Activated T-cell treated with anti-CD3 and anti-CD28 coated beads, Interleukin-2, amount 50 U/mL, for 4 hours (primary cell): ENCODE measurements around the gene CRYGD. TPM values are rescaled to one million over a fixed set of nuclear protein-coding genes. Genes with fewer than 3 reads are reported as not detected.
"Not testable (repeated sequence)": the region's sequence is repeated elsewhere in the genome, so short reads cannot be mapped to it uniquely, and the experiment has no call there.

ENCODE experiments used
- ATAC-seq, 2 donors: fragments of 200-7000 bp; cut with Tn5 transposase; one replicate each; pipeline ENCODE4 v1.10.0; 2021
- DNase-seq: peaks from one replicate; pipeline ENCODE4 v3.0.0-alpha.2; 2020
- H3K27me3 Mint-ChIP-seq: one replicate; pipeline ENCODE4 v1.8.0; 2021; ENCODE audit warnings: low read depth, mixed read lengths
- H3K36me3 Mint-ChIP-seq: one replicate; pipeline ENCODE4 v1.8.0; 2022; ENCODE audit warnings: mixed read lengths; ENCODE audit not compliant: insufficient read depth
- H3K4me1 Mint-ChIP-seq: one replicate; pipeline ENCODE4 v1.8.0; 2021; ENCODE audit warnings: low read depth, mixed read lengths
- H3K4me3 Mint-ChIP-seq: one replicate; pipeline ENCODE4 v1.8.0; 2021; ENCODE audit warnings: mild to moderate bottlenecking, moderate library complexity, mixed read lengths
- H3K9me3 Mint-ChIP-seq: one replicate; pipeline ENCODE4 v1.8.0; 2021; ENCODE audit warnings: mixed read lengths
- total RNA-seq, 3 donors: library from RNA; stranded (reverse); gene quantifications; one replicate each; pipeline ENCODE4 v1.2.1, GENCODE V29; 2021

Gene CRYGD
- not detected for total RNA-seq

DNA sequence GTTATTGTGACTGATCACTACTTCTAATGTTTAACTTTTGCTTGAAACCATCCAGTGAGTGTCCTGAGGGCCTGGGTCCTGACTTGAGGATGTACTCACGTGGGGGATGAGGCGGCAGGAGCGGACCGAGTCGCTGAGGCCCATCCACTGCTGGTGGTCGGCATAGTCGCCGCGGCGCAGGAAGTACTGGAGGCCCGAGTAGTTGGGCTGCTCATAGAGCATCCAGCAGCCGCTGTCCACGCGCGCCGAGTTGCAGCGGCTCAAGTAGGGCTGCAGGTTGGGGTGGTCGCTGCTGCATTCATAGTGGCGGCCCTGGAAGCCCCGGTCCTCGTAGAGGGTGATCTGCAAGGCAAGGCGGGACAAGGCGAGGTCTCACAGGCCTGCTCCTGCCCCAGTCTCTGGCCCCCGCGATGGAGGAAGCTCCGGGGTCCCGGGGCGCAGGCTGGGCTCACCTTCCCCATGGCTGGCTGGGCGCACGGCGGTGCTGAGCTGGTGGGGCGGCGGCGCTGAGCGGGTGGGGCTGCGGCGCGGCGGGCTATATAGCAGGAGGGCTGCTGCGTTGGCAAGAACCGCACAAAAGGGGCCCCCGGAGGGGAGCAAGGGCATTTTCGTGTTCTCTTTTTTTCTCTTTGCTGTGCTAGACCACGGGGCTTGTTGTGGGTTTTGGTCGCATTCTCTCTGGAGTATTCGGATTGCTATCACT, at the start of gene CRYGD:
CRYGD (minus strand) TSS at position 512 of the 703 bp plus-strand sequence; CDS start at position 461, 51 bp downstream.
- not testable (repeated sequence) for H3K4me1 Mint-ChIP-seq, DNase-seq, H3K4me3 Mint-ChIP-seq, H3K36me3 Mint-ChIP-seq, H3K9me3 Mint-ChIP-seq
- peaks cover 30% of the 10 kb centered on the region for H3K27me3 Mint-ChIP-seq
- ATAC-seq: peak; percentile 55 to 72

DNA sequence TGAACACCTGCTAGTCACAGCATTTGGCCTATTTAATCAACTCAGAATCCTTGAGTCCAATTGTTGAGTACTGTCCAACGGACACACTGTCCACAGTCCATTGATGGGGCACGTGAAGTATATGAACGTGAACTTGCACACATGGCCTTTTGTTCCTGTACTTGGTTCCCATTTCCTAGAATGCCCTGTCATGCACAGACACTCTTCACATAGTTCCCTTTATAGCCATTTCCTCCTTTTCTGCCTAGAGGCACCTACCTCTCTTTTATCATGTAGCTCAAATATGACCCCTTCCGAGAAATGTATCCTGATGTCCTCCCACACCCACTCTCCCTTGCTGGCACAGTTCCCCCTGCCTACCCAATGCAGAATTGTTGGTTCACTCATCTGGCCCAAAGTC, 47.8 kb upstream of the CRYGD start:
- Mint-ChIP-seq H3K4me1 (peaks cover 3% of the 10 kb centered on the region), H3K9me3 (no peaks in the 10 kb centered on the region), H3K4me3 (no peak overlapping the region), H3K27me3 (peaks cover 13% of the 10 kb centered on the region), H3K36me3 (no peaks in the 10 kb centered on the region)
- no peak for DNase-seq
- no peak for ATAC-seq

DNA sequence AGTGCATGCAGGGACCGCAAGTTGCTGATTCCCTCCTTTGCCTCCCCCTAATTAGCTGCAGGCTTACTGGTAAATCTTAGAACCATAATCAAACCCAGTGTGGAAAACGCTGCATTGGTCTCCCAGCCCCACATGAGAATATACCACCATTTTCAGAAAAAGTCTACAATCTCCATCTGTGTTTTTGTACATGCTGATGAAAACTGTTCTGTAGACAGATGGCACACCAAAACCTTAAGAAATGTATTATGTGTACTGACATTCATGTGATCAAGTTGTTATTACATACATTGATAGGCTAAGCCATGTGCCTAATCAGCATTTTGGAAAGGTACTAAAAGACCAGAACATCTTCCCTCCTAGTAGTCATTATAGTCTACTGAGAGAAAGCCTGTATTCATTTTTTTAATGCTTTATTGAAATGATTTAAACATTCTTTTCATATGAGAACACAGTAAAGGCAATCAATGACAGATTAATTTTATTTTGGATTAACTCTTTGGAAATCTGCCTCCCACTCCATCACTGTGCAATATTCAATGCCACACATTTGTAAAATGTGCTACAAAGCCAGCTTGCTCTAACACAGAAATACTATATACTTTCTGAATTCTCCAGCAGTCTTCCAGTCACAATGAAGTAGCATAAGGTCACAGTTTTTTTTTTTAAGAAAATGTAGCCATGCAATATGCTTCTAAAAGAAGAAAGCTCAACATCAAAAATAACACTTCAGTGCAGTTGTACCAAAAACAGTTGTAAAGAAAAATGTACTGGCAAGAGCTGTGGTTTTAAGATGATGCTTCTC, 40.8 kb upstream of the CRYGD start:
- H3K4me1 Mint-ChIP-seq: no peaks in the 10 kb centered on the region
- no peaks in the 10 kb centered on the region for H3K9me3 Mint-ChIP-seq
- no peak for ATAC-seq
- DNase-seq: no peak
- no peaks in the 10 kb centered on the region for H3K36me3 Mint-ChIP-seq
- H3K27me3 Mint-ChIP-seq: peaks cover 2% of the 10 kb centered on the region
- H3K4me3 Mint-ChIP-seq: no peak overlapping the region

DNA sequence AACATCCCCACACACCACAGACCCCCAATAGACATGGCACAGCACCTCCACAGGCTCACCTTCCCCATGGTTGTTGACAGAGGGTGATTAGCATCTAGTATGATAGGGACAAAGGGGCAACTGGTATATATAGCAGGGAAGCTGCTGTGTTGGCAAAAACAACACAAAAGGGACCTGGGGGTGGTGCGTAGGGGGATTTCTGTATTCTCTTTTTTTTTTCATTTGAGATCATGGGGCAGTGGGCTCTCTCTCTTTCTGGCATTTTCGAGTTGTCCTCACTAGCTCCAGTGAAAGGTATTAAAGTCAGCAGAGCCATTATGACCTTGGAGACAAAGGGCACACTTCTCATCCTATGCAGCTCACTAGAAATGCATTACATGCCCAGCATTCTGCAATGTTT, 39.2 kb upstream of the CRYGD start, which contains the start of gene CRYGA:
CRYGA (minus strand) TSS at position 101 of the 400 bp plus-strand sequence; CDS start at position 68, 33 bp downstream.
- Mint-ChIP-seq H3K27me3 (peaks cover 2% of the 10 kb centered on the region), H3K9me3 (no peaks in the 10 kb centered on the region), H3K4me3 (no peak within 1 kb of the TSS), H3K36me3 (no peaks in the 10 kb centered on the region), H3K4me1 (no peaks in the 10 kb centered on the region)
- DNase-seq (no peak), ATAC-seq (no peak)

DNA sequence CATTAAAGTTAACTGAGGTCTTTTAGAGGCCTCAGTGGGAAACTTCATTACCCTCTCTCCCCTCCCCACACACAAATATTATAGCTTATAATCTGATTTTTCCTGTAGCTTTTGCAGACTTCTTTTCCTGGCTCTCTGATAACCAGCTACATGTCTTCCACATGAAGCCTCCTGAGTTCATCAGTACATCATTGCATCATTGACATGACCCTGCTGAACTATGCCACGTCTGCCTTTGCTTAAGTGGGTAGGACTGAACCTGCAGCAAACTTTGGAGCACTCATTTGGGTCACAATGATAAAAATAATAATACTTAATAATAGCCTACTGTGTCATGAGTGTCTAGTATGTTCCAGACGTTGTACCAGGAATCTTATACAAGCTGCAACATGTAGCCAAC, 32.1 kb upstream of the CRYGD start:
- Mint-ChIP-seq H3K9me3 (peaks cover 7% of the 10 kb centered on the region), H3K36me3 (no peaks in the 10 kb centered on the region), H3K27me3 (no peaks in the 10 kb centered on the region), H3K4me3 (no peak overlapping the region), H3K4me1 (no peaks in the 10 kb centered on the region)
- ATAC-seq (no peak), DNase-seq (no peak)

DNA sequence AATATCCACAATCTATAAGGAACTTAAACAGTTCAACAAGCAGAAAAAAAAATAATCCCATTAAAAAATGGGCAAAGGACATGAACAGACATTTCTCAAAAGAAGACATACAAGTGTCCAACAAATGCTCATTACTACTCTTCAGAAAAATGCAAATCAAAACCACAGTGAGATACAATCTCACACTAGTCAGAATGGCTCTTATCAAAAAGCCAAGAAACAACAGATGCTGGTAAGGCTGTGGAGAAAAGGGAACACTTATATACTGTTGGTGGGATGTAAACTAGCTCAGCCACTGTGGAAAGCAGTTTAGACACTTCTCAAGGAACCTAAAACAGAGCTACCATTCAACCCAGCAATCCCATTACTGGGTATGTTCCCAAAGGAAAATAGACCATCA, 28.8 kb upstream of the CRYGD start:
- Mint-ChIP-seq H3K9me3 (peaks cover 14% of the 10 kb centered on the region), H3K4me1 (no peaks in the 10 kb centered on the region), H3K27me3 (no peaks in the 10 kb centered on the region), H3K36me3 (no peaks in the 10 kb centered on the region), H3K4me3 (no peak overlapping the region)
- no peak for DNase-seq
- no peak for ATAC-seq

DNA sequence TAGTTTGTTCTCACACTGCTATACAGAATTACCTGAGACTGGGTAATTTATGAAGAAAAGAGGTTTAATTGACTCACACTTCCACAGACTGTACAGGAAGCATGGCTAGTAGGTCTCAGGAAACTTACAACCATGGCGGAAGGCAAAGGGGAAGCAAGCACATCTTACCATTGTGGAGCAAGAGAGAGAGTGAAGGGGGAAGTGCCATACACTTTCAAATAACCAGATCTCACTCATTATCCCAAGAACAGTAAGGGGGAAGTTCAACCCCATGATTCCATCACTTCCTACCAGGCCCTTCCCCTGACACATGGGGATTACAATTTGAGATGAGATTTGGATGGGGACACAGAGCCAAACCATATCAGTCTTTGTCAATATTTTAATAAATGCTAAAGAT, 26.6 kb upstream of the CRYGD start:
- Mint-ChIP-seq H3K4me1 (no peaks in the 10 kb centered on the region), H3K36me3 (no peaks in the 10 kb centered on the region), H3K9me3 (peaks cover 14% of the 10 kb centered on the region), H3K4me3 (no peak overlapping the region), H3K27me3 (no peaks in the 10 kb centered on the region)
- DNase-seq: no peak
- ATAC-seq: no peak

DNA sequence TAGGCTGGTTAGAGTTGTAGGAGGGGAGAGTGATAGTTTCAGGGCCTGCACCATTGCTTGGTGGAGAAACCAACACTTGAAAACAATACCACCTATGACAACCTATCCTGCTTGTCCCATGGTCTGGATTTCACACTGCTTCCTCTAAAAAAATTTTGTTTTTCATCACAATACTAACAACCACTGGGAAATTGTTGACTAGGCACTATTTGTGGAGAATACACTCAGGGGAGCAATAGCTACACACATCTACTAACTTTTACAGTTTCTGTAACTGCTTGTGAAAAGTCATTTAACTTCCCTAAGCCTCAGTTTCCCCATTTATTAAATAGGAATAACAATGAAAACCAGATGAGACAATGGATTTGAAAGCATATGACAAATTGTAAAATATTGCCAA, 25.8 kb upstream of the CRYGD start:
- H3K4me1 Mint-ChIP-seq: no peaks in the 10 kb centered on the region
- H3K9me3 Mint-ChIP-seq: peaks cover 14% of the 10 kb centered on the region
- ATAC-seq (no peak), DNase-seq (no peak)
- H3K27me3 Mint-ChIP-seq: no peaks in the 10 kb centered on the region
- H3K36me3 Mint-ChIP-seq: no peaks in the 10 kb centered on the region
- H3K4me3 Mint-ChIP-seq: no peak overlapping the region

DNA sequence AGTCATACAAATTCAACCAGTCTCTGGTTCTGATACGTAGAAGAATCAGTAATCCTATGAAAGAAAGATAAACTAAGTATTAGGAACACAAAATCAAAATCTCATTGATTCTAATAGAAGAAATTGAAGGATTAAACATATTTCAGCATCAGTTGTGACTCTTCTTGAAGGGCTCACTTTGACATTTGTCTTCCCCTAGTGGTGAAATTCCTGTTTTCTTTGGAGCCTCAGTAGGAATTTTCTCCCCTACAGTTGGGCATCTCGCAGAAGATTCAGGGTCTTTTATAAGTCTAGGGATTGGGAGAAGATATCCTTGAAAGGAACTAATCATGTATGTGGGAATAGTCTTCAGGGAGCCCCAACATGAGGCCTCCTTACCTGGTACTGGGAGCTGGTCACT, 24.5 kb upstream of the CRYGD start:
- ATAC-seq (no peak), DNase-seq (no peak)
- Mint-ChIP-seq H3K4me3 (no peak overlapping the region), H3K4me1 (no peaks in the 10 kb centered on the region), H3K27me3 (peaks cover 3% of the 10 kb centered on the region), H3K9me3 (peaks cover 14% of the 10 kb centered on the region), H3K36me3 (no peaks in the 10 kb centered on the region)

DNA sequence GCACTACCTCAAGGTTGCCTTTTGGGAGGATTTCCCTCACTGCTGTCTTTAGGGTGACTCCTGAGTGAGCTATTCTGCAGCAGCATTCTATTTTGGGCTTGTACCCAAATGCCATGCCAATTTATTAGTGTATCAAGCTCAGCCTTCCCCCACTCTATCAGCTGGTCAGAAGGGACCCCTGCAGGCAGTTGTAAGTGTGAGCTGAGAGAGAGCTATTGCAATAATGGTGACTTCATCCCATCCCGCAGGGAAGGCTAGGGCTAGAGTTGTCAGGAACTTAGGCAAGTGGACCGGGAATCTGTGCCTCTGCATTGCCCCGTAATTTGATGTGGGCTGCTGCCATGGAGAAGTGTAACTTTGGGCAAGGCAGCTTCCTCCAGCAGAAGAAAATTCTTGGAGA, 23.4 kb upstream of the CRYGD start:
- no peak for DNase-seq
- H3K4me1 Mint-ChIP-seq: no peaks in the 10 kb centered on the region
- H3K36me3 Mint-ChIP-seq: no peaks in the 10 kb centered on the region
- no peak for ATAC-seq
- H3K27me3 Mint-ChIP-seq: peaks cover 3% of the 10 kb centered on the region
- no peak overlapping the region for H3K4me3 Mint-ChIP-seq
- H3K9me3 Mint-ChIP-seq: peaks cover 14% of the 10 kb centered on the region

DNA sequence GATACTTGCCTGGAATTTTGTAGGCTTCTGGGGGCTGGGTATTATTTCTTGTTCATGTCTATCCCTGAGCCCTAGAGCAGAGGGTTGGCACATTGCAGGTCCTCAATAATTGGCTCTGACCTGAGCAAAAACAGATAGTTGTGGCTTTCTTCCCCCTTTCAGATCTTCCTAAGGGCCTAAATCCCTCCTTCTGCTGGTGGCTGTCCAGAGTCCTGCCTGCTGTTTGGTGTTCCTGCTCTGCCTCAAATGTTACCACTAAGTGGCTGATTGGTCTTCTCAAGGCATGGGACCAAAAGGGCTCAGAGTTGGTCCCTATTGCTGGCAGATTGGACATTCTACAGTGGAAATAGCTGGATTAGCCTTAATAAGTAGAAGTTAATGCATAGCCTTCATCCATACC, 22.7 kb upstream of the CRYGD start:
- H3K4me3 Mint-ChIP-seq: no peak overlapping the region
- peaks cover 3% of the 10 kb centered on the region for H3K27me3 Mint-ChIP-seq
- ATAC-seq: no peak

DNA sequence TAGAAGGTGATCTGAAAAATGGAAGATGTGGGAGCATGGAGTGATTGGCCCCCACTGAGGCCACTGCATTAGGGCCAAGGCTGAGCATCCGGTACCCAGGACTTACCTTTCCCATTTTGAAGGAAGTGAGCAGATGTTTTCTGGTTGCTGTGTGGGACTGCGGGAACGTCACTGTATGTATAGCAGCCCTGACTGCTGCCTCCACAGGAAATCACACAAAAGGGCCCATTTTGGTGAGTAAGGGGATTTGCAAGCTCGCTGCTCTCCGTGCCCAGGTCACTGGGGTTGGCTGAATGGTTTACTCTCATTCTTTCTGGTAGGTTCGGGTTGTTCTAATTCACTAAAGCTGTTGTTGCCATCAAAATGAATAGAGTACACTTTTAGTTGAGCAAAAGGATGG, 21.7 kb upstream of the CRYGD start, which contains the start of gene CRYGB:
CRYGB (minus strand) TSS at position 153 of the 400 bp plus-strand sequence; CDS start at position 115, 38 bp downstream.
- Mint-ChIP-seq H3K36me3 (no peaks in the 10 kb centered on the region), H3K4me3 (no peak within 1 kb of the TSS), H3K4me1 (no peaks in the 10 kb centered on the region), H3K9me3 (peaks cover 5% of the 10 kb centered on the region), H3K27me3 (peaks cover 3% of the 10 kb centered on the region)
- ATAC-seq (no peak), DNase-seq (no peak)

More for the DNA sequence above, 22.7 kb upstream of the CRYGD start:
- peaks cover 13% of the 10 kb centered on the region for H3K9me3 Mint-ChIP-seq
- H3K4me1 Mint-ChIP-seq: no peaks in the 10 kb centered on the region
- no peak for DNase-seq
- H3K36me3 Mint-ChIP-seq: no peaks in the 10 kb centered on the region

DNA sequence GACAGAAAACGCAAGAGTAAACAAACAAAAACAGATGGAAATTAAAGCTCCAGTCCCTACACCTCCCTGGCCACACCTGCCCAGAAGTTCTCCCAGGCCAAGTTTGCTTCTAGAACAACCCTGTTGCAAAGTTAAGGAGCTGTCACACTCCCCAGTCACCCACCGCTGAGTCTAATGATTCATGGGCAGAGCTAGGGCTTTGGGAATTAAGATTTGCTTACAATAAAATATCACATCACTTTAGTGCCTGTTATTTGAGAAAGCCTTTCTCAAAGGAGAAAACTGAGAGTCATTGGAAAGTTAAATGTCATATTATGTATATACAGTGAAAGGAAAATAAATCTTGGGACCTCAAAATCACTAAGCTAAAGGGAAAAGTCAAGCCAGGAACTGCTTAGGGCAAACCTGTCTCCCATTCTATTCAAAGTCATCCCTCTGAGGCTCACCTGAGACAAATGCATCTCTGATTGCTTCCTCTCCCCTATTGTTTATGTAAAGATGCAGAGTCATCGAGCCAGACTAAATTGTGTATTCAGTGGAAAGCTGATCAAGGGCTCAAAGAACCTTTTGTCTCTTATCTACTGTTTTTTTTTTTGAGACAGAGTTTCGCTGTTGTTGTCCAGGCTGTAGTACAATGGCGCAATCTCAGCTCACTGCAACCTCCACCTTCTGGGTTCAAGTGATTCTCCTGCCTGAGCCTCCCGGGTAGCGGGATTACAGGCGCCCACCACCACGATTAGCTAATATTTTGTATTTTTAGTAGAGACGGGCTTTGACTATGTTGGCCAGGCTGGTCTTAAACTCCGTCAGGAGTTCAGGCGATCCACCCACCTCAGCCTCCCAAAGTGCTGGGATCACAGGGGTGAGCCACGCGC, 18.8 kb upstream of the CRYGD start:
- H3K27me3 Mint-ChIP-seq: peaks cover 3% of the 10 kb centered on the region
- H3K9me3 Mint-ChIP-seq: no peaks in the 10 kb centered on the region
- ATAC-seq (no peak), DNase-seq (no peak)
- H3K36me3 Mint-ChIP-seq: no peaks in the 10 kb centered on the region
- H3K4me1 Mint-ChIP-seq: no peaks in the 10 kb centered on the region
- no peak overlapping the region for H3K4me3 Mint-ChIP-seq

DNA sequence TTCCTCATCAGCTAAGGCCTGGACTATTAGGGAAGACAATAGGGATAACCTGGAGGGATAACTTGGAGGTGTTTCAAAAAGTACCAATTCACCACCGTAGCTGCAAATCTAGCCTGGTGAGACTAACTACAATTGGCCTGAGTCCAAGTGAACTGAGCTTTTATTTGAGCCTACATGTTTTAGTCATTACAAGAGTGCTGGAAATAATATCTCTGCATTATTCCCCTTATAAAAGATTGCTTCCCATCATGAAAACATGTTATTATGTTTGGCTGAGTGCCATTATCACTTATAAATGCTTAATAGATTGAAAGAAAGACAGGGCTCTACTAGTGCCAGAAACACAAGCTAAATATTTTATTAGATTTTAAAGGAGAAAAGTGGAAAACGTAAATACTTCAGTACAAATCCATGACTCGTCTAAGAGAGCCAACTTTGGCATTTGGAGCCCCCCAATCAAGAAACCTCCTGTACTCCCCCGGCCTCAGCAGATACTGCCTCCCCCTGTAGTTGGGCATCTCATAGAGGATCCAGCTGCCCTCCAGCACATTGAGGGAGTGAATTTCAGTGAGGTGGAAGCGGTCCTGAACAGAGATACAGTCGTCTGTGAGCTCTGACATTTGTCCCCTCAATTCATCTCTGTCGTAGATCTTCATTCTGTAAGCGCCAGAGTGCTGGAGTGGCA, 18.1 kb upstream of the CRYGD start:
- DNase-seq: no peak
- Mint-ChIP-seq H3K27me3 (peaks cover 3% of the 10 kb centered on the region), H3K4me3 (no peak overlapping the region), H3K4me1 (no peaks in the 10 kb centered on the region), H3K36me3 (no peaks in the 10 kb centered on the region), H3K9me3 (no peaks in the 10 kb centered on the region)
- no peak for ATAC-seq
